BJ (cell line): ENCODE data around the gene SLC10A1. TPM values are rescaled to one million over a fixed set of nuclear protein-coding genes. Genes with fewer than 3 reads are reported as not detected.

Source experiments
- CTCF ChIA-PET: fragments of 350-600 bp; formaldehyde crosslinking; extraction: SDS; loops from one replicate; lab custom pipeline; 2021; ENCODE audit warnings: antibody characterized with exemption, inconsistent platforms; lab: Yijun Ruan, JAX
- POLR2A ChIA-PET: fragments of 300-600 bp; sonication (Branson Sonifier 250); formaldehyde crosslinking; extraction: SDS; loops from one replicate; lab custom pipeline; 2021; ENCODE audit warnings: antibody characterized with exemption; lab: Charles Lee
- DNase-seq: peaks from one replicate; pipeline ENCODE4 v3.0.0-alpha.2; 2011; ENCODE audit warnings: low read depth
- H3K27me3 ChIP-seq: 2 replicates; pipeline ENCODE4 v1.6.0; 2011; ENCODE audit warnings: low read length; ENCODE audit not compliant: control insufficient read depth, insufficient read depth
- H3K36me3 ChIP-seq: 2 replicates; pipeline ENCODE4 v1.5.1; 2011; ENCODE audit warnings: low read length; ENCODE audit not compliant: control insufficient read depth, insufficient read depth
- H3K4me3 ChIP-seq: 2 replicates; pipeline ENCODE4 v1.5.1; 2011; ENCODE audit warnings: low read depth, mild to moderate bottlenecking, control low read depth, low read length
- CTCF ChIP-seq: IDR thresholded peaks from 2 replicates; pipeline ENCODE4 v1.5.1; 2011; ENCODE audit warnings: low read depth, mild to moderate bottlenecking, control low read depth, inconsistent platforms, low read length, moderate library complexity; ENCODE audit not compliant: insufficient read depth
- polyA plus RNA-seq: library from polyadenylated mRNA; depleted of rRNA; stranded (reverse); fragments of >200 nt; gene quantifications from 2 replicates; pipeline ENCODE4 v1.2.3, GENCODE V29; 2011

The SLC10A1 gene
- polyA plus RNA-seq, 1 experiment, result not detected

DNA sequence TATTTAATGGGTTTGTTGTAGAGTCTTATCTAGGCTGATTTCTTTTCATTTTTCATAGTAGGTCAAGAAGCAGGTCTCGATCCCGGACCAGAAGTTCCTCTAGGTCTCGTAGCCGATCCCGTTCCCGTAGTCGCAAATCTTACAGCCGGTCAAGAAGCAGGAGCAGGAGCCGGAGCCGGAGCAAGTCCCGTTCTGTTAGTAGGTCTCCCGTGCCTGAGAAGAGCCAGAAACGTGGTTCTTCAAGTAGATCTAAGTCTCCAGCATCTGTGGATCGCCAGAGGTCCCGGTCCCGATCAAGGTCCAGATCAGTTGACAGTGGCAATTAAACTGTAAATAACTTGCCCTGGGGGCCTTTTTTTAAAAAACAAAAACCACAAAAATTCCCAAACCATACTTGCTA lies 25.9 kb downstream of the SLC10A1 start:
- TF ChIP-seq CTCF, result no peak
- no peak for DNase-seq
- ChIA-PET CTCF (no interaction called here), POLR2A (no interaction called here)
- H3K27me3 ChIP-seq, result no peaks in the 10 kb centered on the region
- peaks cover 24% of the 10 kb centered on the region for H3K36me3 ChIP-seq
- H3K4me3 ChIP-seq, result no peak overlapping the region

DNA sequence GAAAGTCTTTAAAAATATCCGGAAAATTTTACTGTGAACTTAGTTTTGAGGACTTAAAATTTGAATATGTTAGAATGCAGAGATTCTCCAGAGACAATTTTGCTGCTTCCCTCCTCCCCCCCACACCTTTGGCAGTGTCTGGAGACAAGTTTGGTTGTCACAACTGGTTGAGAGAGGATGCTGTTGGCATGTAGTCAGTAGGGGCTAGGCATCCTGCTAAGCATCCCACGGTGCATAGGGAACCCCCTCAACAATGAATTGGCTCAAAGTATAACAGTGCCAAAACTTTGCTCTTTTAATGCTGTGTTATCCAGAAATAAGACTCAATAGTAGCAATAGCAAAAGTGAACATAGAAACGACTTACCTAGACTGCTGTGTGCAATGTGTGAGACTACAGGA lies 26.5 kb downstream of the SLC10A1 start:
- ChIA-PET CTCF (no interaction called here), POLR2A (interaction anchor here (0.6 kb wide), 1 partner anchor 298 kb away, joined by 9 read pairs; no protein-coding TSS in a partner anchor)
- H3K4me3 ChIP-seq, result no peak overlapping the region
- no peaks in the 10 kb centered on the region for H3K27me3 ChIP-seq
- DNase-seq, result no peak
- TF ChIP-seq CTCF, result no peak
- peaks cover 24% of the 10 kb centered on the region for H3K36me3 ChIP-seq

GRCh38 chr14:69769623-69770022 lies 27.4 kb downstream of the SLC10A1 start:
- Histone ChIP-seq H3K4me3 (no peak overlapping the region), H3K27me3 (no peaks in the 10 kb centered on the region), H3K36me3 (peaks cover 24% of the 10 kb centered on the region)
- ChIA-PET POLR2A (no interaction called here), CTCF (no interaction called here)
- DNase-seq, result no peak
- TF ChIP-seq CTCF, result no peak

- H3K4me3 ChIP-seq, result peak overlapping the region; percentile 95; the same call in 1 of the 2 replicates
- no peaks in the 10 kb centered on the region for H3K27me3 ChIP-seq
- H3K36me3 ChIP-seq, result peaks cover 23% of the 10 kb centered on the region
- no peak for DNase-seq
- POLR2A ChIA-PET, result no interaction called here
- no peak for TF ChIP-seq CTCF
- CTCF ChIA-PET, result no interaction called here
Observed at GRCh38 chr14:69768873-69769272, 28.2 kb downstream of the SLC10A1 start.

DNA sequence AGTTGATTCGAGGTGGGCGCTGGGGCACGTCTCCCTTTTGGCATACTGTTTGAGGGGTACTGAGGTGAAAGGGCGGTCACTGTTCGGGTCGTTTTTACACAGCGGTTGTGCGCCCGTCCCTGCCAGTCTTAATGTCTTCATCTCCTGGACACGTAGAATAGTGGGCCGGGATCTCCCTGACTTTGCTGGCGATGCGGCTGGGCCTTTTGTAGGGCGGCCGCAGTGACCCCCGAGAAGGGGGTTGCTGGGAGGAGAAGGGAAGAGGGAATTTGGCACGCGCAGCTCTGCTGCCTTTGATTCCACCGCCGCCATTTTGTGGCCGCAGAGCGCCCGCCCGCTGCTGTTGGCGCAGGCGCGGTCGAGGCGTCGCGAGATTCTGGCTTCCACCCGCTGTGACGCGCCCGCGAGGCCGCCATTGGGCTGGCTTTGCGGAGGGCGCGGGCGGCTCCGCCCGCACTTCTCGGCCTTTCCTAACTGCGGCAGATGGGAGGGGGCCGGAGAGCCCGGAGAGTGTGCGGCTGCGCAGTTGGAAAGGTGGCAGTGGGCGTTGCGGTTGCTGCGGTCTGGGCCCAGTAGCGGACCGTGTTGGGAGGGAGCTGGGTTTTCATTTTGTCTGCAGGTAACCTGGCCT lies 29.6 kb downstream of the SLC10A1 start:
- DNase-seq, result peak; percentile 35
- Histone ChIP-seq H3K4me3 (peak overlapping the region; percentile 95), H3K36me3 (peaks cover 19% of the 10 kb centered on the region), H3K27me3 (no peaks in the 10 kb centered on the region)
- POLR2A ChIA-PET, result interaction anchor here (1.0 kb wide), 1 partner anchor 28 kb away, joined by 3 read pairs; no protein-coding TSS in a partner anchor
- TF ChIP-seq CTCF, result no peak
- CTCF ChIA-PET, result no interaction called here
